ENCODE measurements around the gene HEATR5B.

Gene HEATR5B

GRCh38 chr2:36954977-36955607, 129.1 kb downstream of the HEATR5B start:
- Histone ChIP-seq H3K4me1 (ENCODE audit: insufficient read depth, low read length, severe bottlenecking) (peaks cover 17% of the 10 kb centered on the region), H3K9me2 (ENCODE audit: low read depth, low read length) (no peaks in the 10 kb centered on the region), H2AFZ (ENCODE audit: low read length) (no peak overlapping the region), H3K9ac (ENCODE audit: low read length) (no peak overlapping the region), H3K79me2 (ENCODE audit: insufficient read depth, low read length) (peaks cover 54% of the 10 kb centered on the region), H4K20me1 (ENCODE audit: insufficient read depth, low read length) (no peaks in the 10 kb centered on the region), H3K36me3 (ENCODE audit: insufficient read depth, low read length) (no peaks in the 10 kb centered on the region), H3K4me3 (ENCODE audit: low read depth, low read length, poor library complexity, severe bottlenecking) (no peak overlapping the region), H3K27ac (ENCODE audit: low read depth, low read length, poor library complexity, severe bottlenecking) (no peak overlapping the region), H3K9me3 (ENCODE audit: low read length) (no peaks in the 10 kb centered on the region), H3K4me2 (ENCODE audit: low read length) (peak overlapping the region; percentile 0; the same call in 1 of the 2 replicates), H3F3A (ENCODE audit: insufficient read depth, low read length) (no peaks in the 10 kb centered on the region), H3K27me3 (ENCODE audit: insufficient read depth, low read length) (no peaks in the 10 kb centered on the region)
- TF ChIP-seq EZH2 (IDR thresholded peaks at IDR 0.05; ENCODE audit: borderline replicate concordance, low read length): no peak
- no peak for TF ChIP-seq CTCF (IDR thresholded peaks at IDR 0.05; ENCODE audit: low read length)

- no peaks in the 10 kb centered on the region for H4K20me1 ChIP-seq (ENCODE audit: insufficient read depth, low read length)
- no peak overlapping the region for H3K9ac ChIP-seq (ENCODE audit: low read length)
- no peaks in the 10 kb centered on the region for H3K9me2 ChIP-seq (ENCODE audit: low read depth, low read length)
- H3K4me1 ChIP-seq (ENCODE audit: insufficient read depth, low read length, severe bottlenecking): peaks cover 17% of the 10 kb centered on the region
- H3K27ac ChIP-seq (ENCODE audit: low read depth, low read length, poor library complexity, severe bottlenecking): no peak overlapping the region
- no peak overlapping the region for H2AFZ ChIP-seq (ENCODE audit: low read length)
- TF ChIP-seq EZH2 (IDR thresholded peaks at IDR 0.05; ENCODE audit: borderline replicate concordance, low read length) (no peak), CTCF (IDR thresholded peaks at IDR 0.05; ENCODE audit: low read length) (no peak)
- H3F3A ChIP-seq (ENCODE audit: insufficient read depth, low read length): no peaks in the 10 kb centered on the region
- H3K9me3 ChIP-seq (ENCODE audit: low read length): no peaks in the 10 kb centered on the region
- H3K4me2 ChIP-seq (ENCODE audit: low read length): no peak overlapping the region
- no peak overlapping the region for H3K4me3 ChIP-seq (ENCODE audit: low read depth, low read length, poor library complexity, severe bottlenecking)
- no peaks in the 10 kb centered on the region for H3K27me3 ChIP-seq (ENCODE audit: insufficient read depth, low read length)
- H3K36me3 ChIP-seq (ENCODE audit: insufficient read depth, low read length): no peaks in the 10 kb centered on the region
- peaks cover 41% of the 10 kb centered on the region for H3K79me2 ChIP-seq (ENCODE audit: insufficient read depth, low read length)
Measured at GRCh38 chr2:36952748-36953197, 131.4 kb downstream of the HEATR5B start.

- H3K9me3 ChIP-seq (ENCODE audit: low read length): no peaks in the 10 kb centered on the region
- no peaks in the 10 kb centered on the region for H3K36me3 ChIP-seq (ENCODE audit: insufficient read depth, low read length)
- no peak overlapping the region for H3K4me2 ChIP-seq (ENCODE audit: low read length)
- H3K4me1 ChIP-seq (ENCODE audit: insufficient read depth, low read length, severe bottlenecking): peaks cover 12% of the 10 kb centered on the region
- no peaks in the 10 kb centered on the region for H3K27me3 ChIP-seq (ENCODE audit: insufficient read depth, low read length)
- no peaks in the 10 kb centered on the region for H3K9me2 ChIP-seq (ENCODE audit: low read depth, low read length)
- TF ChIP-seq CTCF (IDR thresholded peaks at IDR 0.05; ENCODE audit: low read length): no peak
- TF ChIP-seq EZH2 (IDR thresholded peaks at IDR 0.05; ENCODE audit: borderline replicate concordance, low read length): no peak
- no peak overlapping the region for H3K4me3 ChIP-seq (ENCODE audit: low read depth, low read length, poor library complexity, severe bottlenecking)
- H3K27ac ChIP-seq (ENCODE audit: low read depth, low read length, poor library complexity, severe bottlenecking): no peak overlapping the region
- peaks cover 37% of the 10 kb centered on the region for H3K79me2 ChIP-seq (ENCODE audit: insufficient read depth, low read length)
- H3F3A ChIP-seq (ENCODE audit: insufficient read depth, low read length): no peaks in the 10 kb centered on the region
- H3K9ac ChIP-seq (ENCODE audit: low read length): no peak overlapping the region
- no peaks in the 10 kb centered on the region for H4K20me1 ChIP-seq (ENCODE audit: insufficient read depth, low read length)
- H2AFZ ChIP-seq (ENCODE audit: low read length): no peak overlapping the region
Measured at GRCh38 chr2:36951574-36951973, 132.6 kb downstream of the HEATR5B start.
